ENCODE results near the gene ANKRD63. TPM values are rescaled to one million over a fixed set of nuclear protein-coding genes. Genes with fewer than 3 reads are reported as not detected.

ANKRD63 gene, protein sequence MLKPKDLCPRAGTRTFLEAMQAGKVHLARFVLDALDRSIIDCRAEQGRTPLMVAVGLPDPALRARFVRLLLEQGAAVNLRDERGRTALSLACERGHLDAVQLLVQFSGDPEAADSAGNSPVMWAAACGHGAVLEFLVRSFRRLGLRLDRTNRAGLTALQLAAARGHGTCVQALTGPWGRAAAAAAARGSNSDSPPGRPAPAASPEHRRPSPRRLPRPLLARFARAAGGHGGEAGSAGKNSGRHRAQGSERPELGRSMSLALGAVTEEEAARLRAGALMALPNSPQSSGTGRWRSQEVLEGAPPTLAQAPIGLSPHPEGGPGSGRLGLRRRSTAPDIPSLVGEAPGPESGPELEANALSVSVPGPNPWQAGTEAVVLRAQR
- not detected in 2 replicates for total RNA-seq (2014; rRNA removed; shearing (Covaris generic))
- 2.0 TPM in 1 of 2 replicates, not detected in the other for polyA plus RNA-seq (2014; cell fraction: nucleus; rRNA removed)

DNA sequence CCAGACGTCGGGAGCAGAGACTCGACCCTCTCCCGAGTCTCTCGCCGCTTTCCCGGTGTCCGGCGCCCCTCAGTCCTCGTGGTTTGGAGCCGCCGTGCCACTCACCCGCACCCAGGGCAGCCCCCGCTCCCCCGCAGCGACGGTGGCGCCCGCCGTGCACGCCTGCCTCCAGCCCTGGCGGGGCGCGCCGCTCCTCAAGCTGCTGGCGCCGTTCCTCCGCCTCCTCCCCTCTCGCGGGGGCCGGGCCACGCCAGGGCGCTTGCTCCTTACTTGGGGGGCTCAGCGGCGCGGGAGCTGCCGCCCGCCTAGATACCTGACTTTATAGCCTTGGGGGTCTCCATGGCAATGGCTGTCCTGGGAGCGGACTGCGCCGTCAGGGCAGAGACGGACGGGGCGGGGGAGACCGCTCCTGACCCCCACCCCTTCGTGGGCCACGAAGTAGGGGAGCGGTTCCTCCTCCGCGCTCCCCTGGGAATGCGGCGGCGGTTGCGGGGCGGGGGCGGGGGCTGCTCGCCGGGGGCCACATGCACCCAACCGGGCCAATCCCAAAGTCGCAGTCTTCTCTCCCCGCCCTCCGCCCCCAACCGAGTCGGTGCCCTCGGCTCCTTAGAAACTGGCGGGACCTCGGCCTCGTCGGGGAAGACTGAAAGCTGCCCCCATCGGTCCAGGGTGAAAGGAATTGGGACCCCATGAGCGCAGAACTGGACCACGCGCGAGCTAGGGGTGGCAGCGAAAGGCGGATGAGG, at the start of gene ANKRD63:
Gene ANKRD63 (minus strand): TSS at position 196 of the 746 bp plus-strand sequence. CDS start 478 bp downstream, outside the sequence.
- no peak for DNase-seq (ENCODE audit: extremely low read depth, low read depth)

DNA sequence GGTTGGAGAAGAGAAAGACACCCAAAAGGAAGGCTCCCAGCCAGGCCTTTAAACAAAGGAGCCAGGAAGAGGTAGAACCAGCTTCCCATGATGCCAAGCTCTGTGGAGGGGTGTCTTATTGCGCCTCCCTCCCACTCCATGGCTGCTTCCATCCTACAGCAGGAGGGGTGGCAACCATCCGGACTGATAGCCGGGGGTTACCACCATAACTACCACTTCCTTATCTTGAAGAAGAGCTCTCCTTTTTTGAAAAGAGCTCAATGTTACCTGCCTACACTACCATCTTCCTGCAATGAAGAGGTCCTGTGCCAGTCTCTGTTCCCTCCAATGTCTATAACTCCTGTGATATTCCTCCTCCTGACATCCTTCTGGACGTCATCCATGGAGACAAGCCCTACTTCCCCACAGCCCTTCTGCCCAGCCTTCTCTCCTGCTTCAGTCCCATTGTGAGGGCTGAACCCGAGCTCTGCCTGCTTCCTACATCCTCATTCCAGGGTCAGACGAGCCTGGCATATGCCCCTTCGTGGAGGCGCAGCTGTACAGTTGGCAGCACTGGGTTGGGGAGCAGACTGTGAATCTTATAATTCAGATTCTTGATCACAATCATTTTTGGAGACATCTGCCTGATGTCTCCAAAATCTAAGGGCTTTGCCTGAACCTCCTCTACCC, 49.4 kb upstream of the ANKRD63 start:
- no peak for DNase-seq (ENCODE audit: extremely low read depth, low read depth)

DNA sequence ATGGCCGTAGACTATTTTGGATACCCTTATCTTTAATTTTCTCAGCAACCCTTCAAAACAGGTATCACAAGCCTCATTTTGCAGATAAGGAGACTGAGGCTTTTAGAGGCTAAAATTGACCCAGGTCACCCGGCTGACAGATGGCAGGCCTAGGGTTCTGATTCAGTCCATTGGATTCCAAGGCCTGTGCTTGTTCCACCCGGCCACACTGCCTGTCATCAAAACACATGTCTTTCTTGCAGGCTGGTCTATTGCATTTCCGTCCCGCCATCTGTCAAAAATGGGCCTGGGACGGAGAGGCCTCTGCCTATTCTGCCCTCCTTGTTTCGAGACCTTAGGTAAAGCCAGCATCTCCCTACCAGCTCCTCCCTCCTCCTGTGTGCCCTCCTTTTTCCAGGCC, 48.8 kb upstream of the ANKRD63 start:
- DNase-seq (ENCODE audit: extremely low read depth, low read depth), result no peak

- no peak for DNase-seq (ENCODE audit: extremely low read depth, low read depth)
Observed at GRCh38 chr15:40331026-40331425, 48.2 kb upstream of the ANKRD63 start.

DNA sequence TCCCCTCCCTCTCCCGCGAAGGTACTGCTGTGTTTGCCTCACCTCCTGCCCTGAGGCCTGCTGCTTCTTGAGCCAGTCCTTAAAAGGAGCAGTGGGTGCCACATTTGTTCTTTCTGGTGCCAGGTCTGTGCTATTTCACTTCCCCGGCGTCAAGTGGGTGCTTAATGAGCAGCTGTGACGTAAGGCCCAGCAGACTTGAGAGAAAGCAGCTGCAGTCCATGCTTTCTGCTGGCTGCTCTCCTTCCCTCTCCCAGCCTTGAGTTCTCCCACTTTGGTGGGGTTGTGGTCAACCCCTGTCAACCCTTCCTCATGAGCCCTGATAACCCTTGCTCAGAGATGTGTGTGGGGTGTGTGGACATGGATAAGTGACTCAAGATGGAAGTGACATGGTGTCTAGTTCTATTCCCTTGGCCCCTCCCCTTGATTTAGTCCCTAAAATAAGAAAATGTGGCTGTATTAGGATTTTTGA, 47.5 kb upstream of the ANKRD63 start:
- DNase-seq (ENCODE audit: extremely low read depth, low read depth), result no peak

GRCh38 chr15:40329804-40330203, 46.9 kb upstream of the ANKRD63 start:
- DNase-seq (ENCODE audit: extremely low read depth, low read depth), result no peak

- no peak for DNase-seq (ENCODE audit: extremely low read depth, low read depth)
Observed at GRCh38 chr15:40328751-40329150, 45.9 kb upstream of the ANKRD63 start.

DNA sequence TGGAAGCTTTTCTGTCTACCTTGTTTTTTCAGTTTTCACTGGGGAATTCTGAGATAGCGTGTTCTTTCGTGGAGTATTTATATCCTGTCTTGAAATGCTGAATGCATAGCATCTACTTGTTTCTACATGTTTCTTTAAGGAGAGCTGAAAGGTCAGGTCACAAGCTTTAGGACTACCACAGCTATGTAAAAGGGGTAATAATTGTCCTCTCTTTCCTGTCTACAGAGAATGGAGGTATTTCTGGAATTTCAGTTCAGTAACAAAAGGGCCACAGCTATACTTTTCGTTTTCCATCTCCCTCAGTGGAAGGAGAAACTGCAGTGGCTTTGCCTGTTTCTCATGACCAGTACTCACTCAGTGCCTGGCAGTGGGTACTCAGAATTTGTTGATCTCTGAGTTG, 45.3 kb upstream of the ANKRD63 start:
- DNase-seq (ENCODE audit: extremely low read depth, low read depth), result no peak

- no peak for DNase-seq (ENCODE audit: extremely low read depth, low read depth)
Observed at GRCh38 chr15:40327457-40327856, 44.6 kb upstream of the ANKRD63 start.

DNA sequence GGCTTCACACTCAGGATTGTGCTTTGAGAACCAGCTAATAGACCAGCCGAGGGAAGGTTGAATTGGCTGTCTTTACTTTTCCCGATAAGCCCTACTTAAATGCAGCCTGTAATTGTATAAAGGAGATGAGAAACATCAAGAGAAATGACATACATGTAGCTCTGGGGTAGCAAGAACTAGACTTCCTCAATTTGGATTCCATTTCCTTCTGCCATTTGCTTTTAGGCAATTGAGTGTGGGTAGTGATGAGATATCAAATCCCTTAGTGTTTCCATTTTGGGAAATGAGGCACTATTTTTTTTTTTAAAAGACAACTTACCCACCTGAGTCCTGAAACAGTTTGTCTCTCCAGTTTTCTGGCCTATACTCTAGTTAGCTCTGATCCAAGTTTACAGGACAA, 42.8 kb upstream of the ANKRD63 start:
- no peak for DNase-seq (ENCODE audit: extremely low read depth, low read depth)

DNA sequence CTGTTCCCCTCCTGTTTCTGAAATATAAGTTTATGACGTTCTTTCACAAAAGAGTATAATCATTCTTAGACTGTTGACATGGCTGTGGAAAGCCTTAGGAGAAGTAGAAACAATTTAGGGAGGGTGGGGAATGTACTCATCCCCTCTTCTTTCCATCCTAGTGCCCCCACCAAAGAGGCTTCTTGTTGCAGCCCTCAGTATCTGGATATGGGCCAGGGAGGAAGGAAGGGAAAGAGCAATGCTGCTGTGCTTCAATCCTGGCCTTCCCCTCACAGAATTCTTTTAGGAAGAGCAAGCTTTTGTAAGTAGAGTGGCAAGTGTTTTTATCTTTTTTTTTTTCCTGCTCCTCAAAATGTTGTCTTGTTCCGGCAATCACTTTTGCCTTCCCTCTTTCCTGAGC, 42.3 kb upstream of the ANKRD63 start:
- no peak for DNase-seq (ENCODE audit: extremely low read depth, low read depth)

DNA sequence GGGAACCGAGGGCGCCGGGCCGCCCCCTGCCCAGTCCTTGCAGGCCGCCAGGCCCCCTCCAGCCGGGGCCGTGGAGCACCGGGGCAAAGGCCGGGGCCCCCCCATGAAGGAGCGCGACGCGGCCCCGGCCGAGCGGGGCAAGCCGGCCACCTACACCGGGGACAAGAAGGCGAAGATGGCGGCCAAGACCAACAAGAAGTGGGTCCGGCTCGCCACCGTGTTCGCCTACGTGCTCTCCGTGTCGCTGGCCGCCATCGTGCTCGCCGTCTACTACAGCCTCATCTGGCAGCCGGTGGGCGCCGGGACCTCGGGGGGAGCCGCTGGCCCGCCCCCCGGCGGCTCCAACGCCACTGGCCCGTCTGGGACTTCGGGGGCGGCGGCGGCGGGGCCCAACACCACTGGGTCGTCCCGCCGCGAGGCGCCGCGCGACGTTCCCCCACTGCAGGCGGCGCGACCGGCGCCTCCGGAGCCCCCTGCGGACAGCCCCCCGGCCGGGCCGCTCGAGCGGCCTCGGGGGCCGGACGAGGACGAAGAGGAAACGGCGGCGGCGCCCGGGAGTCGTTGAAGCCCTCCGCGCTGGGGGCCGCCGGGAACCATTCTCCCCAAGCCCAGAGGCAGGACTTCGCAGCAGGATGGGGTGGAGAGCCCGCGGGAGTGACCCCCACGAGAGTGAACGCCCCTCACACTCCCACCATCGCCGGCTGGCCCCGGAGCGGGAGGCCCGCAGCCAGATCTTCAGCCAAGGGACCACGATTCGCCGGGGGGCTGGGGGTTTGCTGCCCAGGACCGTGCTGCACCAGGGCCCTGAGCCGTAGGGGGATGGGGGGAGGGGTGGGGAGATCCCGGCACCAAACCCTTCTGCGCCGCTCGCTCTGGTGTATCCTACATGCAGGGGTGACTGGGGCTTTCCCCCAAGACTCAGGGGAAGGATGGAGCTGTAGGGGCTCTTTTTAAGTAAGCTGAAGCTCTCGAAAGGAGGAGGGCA, 41.4 kb upstream of the ANKRD63 start:
- DNase-seq (ENCODE audit: extremely low read depth, low read depth), result no peak

- DNase-seq (ENCODE audit: extremely low read depth, low read depth), result peak; percentile 61
Observed at GRCh38 chr15:40323239-40323952, 40.5 kb upstream of the ANKRD63 start, which contains the start of gene INAFM2. TSS of gene INAFM2 (plus strand) at chr15:40323692. CDS start at chr15:40324056, 364 bp downstream.

DNA sequence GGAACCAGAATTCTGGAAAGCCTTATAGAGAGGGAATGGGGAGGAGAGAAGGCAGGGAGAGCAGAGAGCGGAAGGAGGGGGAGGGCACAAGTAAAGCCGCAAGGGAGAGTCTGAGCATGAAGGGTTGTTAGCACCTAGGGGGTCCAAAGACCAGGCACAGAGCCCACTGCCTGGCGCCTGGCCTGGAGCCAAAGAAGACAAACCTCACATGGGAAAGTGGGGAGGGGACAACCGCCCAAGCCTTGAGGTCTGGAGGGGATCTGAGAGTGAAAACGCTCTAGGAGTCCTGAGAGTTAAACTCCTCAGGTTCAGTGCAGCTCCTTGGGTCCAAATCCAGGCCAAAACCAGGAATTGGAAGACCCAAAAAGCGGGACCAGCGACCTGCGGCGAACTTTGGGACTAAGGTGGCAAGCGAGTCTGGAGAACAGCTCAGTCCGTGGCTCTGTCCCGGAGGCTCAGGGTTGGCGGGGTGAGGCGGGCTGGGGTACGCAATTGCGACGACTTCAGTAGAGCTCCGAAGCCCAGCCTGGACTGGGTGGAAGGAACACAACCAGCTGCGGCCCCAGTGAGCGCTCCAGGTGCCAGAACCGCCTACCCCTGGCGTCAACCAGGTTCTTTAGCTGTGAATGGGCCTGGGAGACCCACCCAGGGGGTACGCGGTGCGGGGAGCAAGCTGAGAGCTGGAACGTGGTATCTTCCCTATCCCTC, 39.8 kb upstream of the ANKRD63 start:
- no peak for DNase-seq (ENCODE audit: extremely low read depth, low read depth)

GRCh38 chr15:40320931-40321371, 38.1 kb upstream of the ANKRD63 start:
- DNase-seq (ENCODE audit: extremely low read depth, low read depth), result peak; percentile 64

- DNase-seq (ENCODE audit: extremely low read depth, low read depth), result no peak
Observed at GRCh38 chr15:40320409-40320808, 37.5 kb upstream of the ANKRD63 start.

- no peak for DNase-seq (ENCODE audit: extremely low read depth, low read depth)
Observed at GRCh38 chr15:40317580-40317979, 34.7 kb upstream of the ANKRD63 start.

DNA sequence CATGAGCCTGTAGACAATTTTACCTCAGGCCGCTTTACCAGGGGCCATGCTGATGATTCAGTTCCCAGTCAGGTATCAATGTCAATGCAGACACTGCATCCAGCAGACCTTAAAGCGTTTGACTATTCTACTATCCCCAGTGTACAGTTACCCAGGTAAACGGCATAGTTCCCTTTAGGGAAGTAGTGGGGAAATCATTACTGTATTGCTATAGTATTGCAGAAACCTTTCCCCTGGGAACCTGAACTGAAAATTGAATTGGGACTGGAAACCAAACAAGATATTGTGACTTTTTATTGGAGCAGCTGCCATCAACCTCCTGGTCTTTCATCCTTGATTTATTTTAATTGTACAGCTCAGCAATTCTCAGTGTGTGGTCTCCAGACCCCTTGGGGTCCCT, 34.1 kb upstream of the ANKRD63 start:
- no peak for DNase-seq (ENCODE audit: extremely low read depth, low read depth)
